Sigmoid colon (tissue), 7 donors: ENCODE results near the gene ETHE1. TPM values are rescaled to one million over a fixed set of nuclear protein-coding genes. Genes with fewer than 3 reads are reported as not detected.

Experiments used
- DNase-seq: peaks from one replicate; pipeline ENCODE4 v3.0.0-alpha.2; 2019
- H3K27ac ChIP-seq, 4 donors: fragments of 200-600 bp; sonication (generic); one replicate each; pipeline ENCODE4 v1.5.1; 2016 to 2019; ENCODE audit warnings: mild to moderate bottlenecking in 1 of 4
- H3K27me3 ChIP-seq, 3 donors: fragments of 200-600 bp; sonication (generic); one replicate each; pipeline ENCODE4 v1.5.1; 2019; ENCODE audit warnings: mild to moderate bottlenecking in 1 of 3
- H3K36me3 ChIP-seq, 4 donors: fragments of 200-600 bp; sonication (generic); one replicate each; pipeline ENCODE4 v1.5.1; 2016 to 2019
- H3K4me1 ChIP-seq, 4 donors: fragments of 200-600 bp; sonication (generic); one replicate each; pipeline ENCODE4 v1.5.1; 2017 to 2019
- H3K4me3 ChIP-seq, 4 donors: fragments of 200-600 bp; sonication (generic); one replicate each; pipeline ENCODE4 v1.5.1; 2017 to 2019; ENCODE audit warnings: mild to moderate bottlenecking in 2 of 4, moderate library complexity in 1 of 4
- H3K9me3 ChIP-seq, 4 donors: fragments of 200-600 bp in 3 of 4; sonication (generic) in 3 of 4; one replicate each; pipeline versions ENCODE4 v1.5.1 to v1.6.1; 2013 to 2019
- EP300 ChIP-seq, 4 donors: sonication (generic); formaldehyde crosslinking; IDR thresholded peaks; one replicate each; pipeline ENCODE4 v1.6.1; 2017; ENCODE audit warnings: antibody characterized with exemption in 4 of 4
- POLR2A ChIP-seq, 2 donors: fragments of 450-650 bp; IDR thresholded peaks; one replicate each; pipeline ENCODE4 v1.6.1; 2016; ENCODE audit warnings: antibody characterized with exemption in 2 of 2, mild to moderate bottlenecking in 2 of 2, moderate library complexity in 2 of 2
- POLR2AphosphoS5 ChIP-seq, 4 donors: sonication (generic); formaldehyde crosslinking; IDR thresholded peaks; one replicate each; pipeline ENCODE4 v1.6.1; 2017; ENCODE audit warnings: antibody characterized with exemption in 4 of 4
- WGBS, 2 donors: extraction: QIAGEN DNeasy Blood & Tissue Kit; methylation state at CpG; one replicate each; pipeline ENCODE4 v1.1.7; 2013; 5-methylcytosine and 5-hydroxymethylcytosine counted together
- intact Hi-C: fragments of 100-400 bp; cut with DNase I; formaldehyde crosslinking; loops from one replicate; pipeline ENCODE4 v1.15.1; 2023
- polyA plus RNA-seq, 3 donors: library from polyadenylated mRNA; stranded (reverse); fragments of 200-250 nt; gene quantifications; one replicate each; pipeline ENCODE4 v1.2.3, GENCODE V29; 2013
- total RNA-seq, 4 donors: library from RNA; depleted of rRNA; stranded (reverse); fragments of >200 nt; gene quantifications; one replicate each; pipeline ENCODE4 v1.1.0, GENCODE V29; 2016
- TF ChIP-seq, protein P1 (sequence below), 4 experiments: fragments of 450-650 bp in 3 of 4; fragments of 200-600 bp in 1 of 4; IDR thresholded peaks; one replicate each; pipeline ENCODE4 v1.5.1; 2016 to 2019; ENCODE audit warnings: antibody characterized with exemption in 4 of 4, mild to moderate bottlenecking in 3 of 4, moderate library complexity in 2 of 4
- donor health status: healthy with polysubstance abuse.
- donor health status: Bipolar disorder and iron deficiency.
- donor health status: healthy.

ETHE1 gene
- total and polyA plus RNA-seq, 7 donors = 40.7 to 575 (median 57.9) TPM

DNA sequence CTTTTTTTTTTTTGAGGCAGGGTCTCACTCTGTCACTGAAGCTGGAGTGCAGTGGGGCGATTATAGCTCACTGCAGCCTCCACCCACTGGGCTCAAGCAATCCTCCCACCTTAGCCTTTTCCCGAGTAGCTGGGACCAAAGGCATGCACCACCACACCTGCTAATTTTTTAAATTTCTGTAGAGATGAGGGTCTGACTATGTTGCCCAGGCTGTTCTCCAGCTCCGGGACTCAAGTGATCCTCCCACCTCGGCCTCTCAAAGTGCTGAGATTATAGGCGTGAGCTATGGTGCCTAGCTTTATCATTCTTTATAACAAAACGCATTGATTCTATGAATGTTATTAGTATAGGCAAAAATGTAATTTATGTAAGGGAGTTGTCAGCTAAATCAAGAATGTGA is 43.7 kb downstream of the ETHE1 start:
- no peak overlapping the region for H3K27ac ChIP-seq

DNA sequence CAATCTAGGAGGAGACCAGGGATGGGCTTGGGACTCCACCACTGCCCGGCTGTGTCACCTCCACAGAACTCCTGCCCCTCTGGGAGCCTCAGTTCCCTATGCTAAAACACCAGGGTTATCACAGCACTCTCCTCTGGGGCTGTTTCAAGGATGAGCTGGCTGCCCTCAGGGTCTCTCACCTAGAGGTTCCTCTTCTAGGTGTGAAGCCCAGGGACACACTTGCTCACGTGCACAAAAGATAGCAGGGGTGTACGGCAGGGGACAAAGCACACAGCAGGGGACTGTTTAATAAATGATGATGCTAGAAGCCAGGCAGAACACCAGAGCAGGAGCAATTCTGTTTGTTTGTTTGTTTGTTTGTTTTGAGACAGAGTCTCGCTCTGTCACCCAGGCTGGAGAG is 44.8 kb downstream of the ETHE1 start:
- Histone ChIP-seq H3K4me3 (no peak overlapping the region), H3K27ac (no peak overlapping the region), H3K36me3 (no peaks in the 10 kb centered on the region), H3K9me3 (no peaks in the 10 kb centered on the region), H3K4me1 (no peaks in the 10 kb centered on the region), H3K27me3 (no peaks in the 10 kb centered on the region)
- DNase-seq = no peak
- intact Hi-C loops = no loop called here
- 89 to 92% methylated on average over 4 of the region's 4 CpGs for WGBS, 2 donors
- TF ChIP-seq, protein P1, sequence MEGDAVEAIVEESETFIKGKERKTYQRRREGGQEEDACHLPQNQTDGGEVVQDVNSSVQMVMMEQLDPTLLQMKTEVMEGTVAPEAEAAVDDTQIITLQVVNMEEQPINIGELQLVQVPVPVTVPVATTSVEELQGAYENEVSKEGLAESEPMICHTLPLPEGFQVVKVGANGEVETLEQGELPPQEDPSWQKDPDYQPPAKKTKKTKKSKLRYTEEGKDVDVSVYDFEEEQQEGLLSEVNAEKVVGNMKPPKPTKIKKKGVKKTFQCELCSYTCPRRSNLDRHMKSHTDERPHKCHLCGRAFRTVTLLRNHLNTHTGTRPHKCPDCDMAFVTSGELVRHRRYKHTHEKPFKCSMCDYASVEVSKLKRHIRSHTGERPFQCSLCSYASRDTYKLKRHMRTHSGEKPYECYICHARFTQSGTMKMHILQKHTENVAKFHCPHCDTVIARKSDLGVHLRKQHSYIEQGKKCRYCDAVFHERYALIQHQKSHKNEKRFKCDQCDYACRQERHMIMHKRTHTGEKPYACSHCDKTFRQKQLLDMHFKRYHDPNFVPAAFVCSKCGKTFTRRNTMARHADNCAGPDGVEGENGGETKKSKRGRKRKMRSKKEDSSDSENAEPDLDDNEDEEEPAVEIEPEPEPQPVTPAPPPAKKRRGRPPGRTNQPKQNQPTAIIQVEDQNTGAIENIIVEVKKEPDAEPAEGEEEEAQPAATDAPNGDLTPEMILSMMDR (IDR thresholded peaks at IDR 0.05) = no peak
- TF ChIP-seq EP300 (IDR thresholded peaks at IDR 0.05) = no peak
- no peak for TF ChIP-seq POLR2A (IDR thresholded peaks at IDR 0.05)
- no peak for TF ChIP-seq POLR2AphosphoS5 (IDR thresholded peaks at IDR 0.05)

More for the DNA sequence above, 43.7 kb downstream of the ETHE1 start:
- Histone ChIP-seq H3K4me1 (no peaks in the 10 kb centered on the region), H3K27me3 (no peaks in the 10 kb centered on the region), H3K4me3 (no peak overlapping the region), H3K9me3 (no peaks in the 10 kb centered on the region), H3K36me3 (no peaks in the 10 kb centered on the region)
- TF ChIP-seq, protein P1 (IDR thresholded peaks at IDR 0.05) = no peak
- TF ChIP-seq POLR2A (IDR thresholded peaks at IDR 0.05) (no peak), EP300 (IDR thresholded peaks at IDR 0.05) (no peak), POLR2AphosphoS5 (IDR thresholded peaks at IDR 0.05) (no peak)
- 94 to 95% methylated on average over 6 of the region's 6 CpGs for WGBS, 2 donors
- DNase-seq = no peak
- intact Hi-C loops = no loop called here

DNA sequence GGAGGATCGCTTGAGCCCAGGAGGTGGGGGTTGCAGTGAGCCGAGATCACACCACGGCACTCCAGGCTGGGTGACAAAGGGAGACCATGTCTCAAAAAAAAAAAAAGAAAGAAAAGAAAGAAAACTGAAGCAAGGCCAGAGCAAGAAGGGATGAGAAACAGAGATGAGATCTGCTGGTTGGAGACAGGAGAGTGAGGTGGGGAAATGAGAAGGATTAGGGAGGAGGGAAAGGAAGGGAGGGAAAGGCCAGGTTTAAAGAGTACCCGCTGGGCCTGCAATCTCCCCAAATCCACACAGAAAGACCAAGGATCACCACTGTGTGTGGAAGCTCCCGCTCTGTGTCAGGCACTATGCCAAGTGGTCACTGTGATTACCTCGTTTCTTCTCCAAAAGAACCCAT is 45.3 kb downstream of the ETHE1 start:
- Histone ChIP-seq H3K9me3 (no peaks in the 10 kb centered on the region), H3K4me1 (no peaks in the 10 kb centered on the region), H3K4me3 (no peak overlapping the region), H3K27me3 (no peaks in the 10 kb centered on the region), H3K36me3 (no peaks in the 10 kb centered on the region), H3K27ac (no peak overlapping the region)
- 89 to 91% methylated on average over 6 of the region's 6 CpGs for WGBS, 2 donors
- TF ChIP-seq POLR2AphosphoS5 (IDR thresholded peaks at IDR 0.05) = no peak
- DNase-seq = no peak
- intact Hi-C loops = no loop called here

DNA sequence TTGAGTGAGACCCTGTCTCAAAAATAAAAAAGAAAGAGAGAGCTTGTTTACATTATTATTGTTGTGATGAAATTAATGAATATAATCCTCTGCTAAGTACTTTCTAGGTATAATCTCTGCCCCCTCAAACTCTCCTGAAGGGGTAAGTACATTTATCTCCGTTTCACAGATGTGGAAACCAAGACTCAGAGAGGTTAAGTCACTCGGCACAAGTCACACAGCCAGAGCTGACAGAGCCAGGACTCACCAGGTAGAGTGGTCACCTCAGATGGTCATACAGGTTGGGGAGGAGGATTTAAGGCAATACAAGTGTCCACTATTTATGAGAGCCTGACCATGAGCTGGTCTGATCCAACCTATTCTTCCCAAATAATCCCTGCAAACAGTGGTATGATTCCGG is 46.4 kb downstream of the ETHE1 start:
- Histone ChIP-seq H3K27me3 (no peaks in the 10 kb centered on the region), H3K9me3 (no peaks in the 10 kb centered on the region), H3K27ac (no peak overlapping the region), H3K36me3 (no peaks in the 10 kb centered on the region), H3K4me3 (no peak overlapping the region), H3K4me1 (peaks cover 0 to 3% (median 0%) of the 10 kb centered on the region in 4 donors)
- intact Hi-C loops = no loop called here
- DNase-seq = no peak
- no peak for TF ChIP-seq POLR2AphosphoS5 (IDR thresholded peaks at IDR 0.05)
- no peak for TF ChIP-seq POLR2A (IDR thresholded peaks at IDR 0.05)
- no peak for TF ChIP-seq EP300 (IDR thresholded peaks at IDR 0.05)
- TF ChIP-seq, protein P1 (IDR thresholded peaks at IDR 0.05) = no peak
- 93 to 96% methylated on average over 3 of the region's 3 CpGs for WGBS, 2 donors

DNA sequence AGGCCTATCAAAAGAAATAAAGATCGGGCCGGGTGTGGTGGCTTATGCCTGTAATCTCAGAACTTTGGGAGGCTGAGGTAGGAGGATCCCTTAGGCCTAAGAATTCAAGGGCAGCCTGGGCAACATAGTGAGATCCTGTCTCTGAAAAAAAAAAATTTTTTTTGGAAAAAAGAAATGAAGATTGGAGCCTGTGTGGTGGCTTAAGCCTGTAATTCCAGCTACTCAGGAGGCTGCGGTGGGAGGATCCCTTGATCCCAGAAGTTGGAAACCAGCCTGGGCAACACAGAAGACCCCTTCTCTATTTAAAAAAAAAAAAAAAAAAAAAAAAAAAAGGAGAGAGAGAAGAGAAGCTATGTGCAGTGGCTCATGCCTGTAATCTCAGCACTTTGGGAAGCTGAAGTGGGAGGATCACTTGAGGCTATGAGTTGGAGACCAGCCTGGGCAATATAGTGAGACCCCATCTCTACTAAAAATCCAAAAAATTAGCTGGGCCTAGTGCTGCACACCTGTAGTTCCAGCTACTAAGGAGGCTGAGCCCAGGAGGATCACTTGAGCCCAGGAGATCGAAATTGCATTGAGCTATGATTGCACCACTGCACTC is 46.9 kb downstream of the ETHE1 start:
- Histone ChIP-seq H3K4me3 (no peak overlapping the region), H3K27ac (no peak overlapping the region), H3K27me3 (no peaks in the 10 kb centered on the region), H3K36me3 (no peaks in the 10 kb centered on the region), H3K4me1 (peaks cover 0 to 5% (median under 1%) of the 10 kb centered on the region in 4 donors), H3K9me3 (no peaks in the 10 kb centered on the region)
- intact Hi-C loops = no loop called here
- no peak for TF ChIP-seq EP300 (IDR thresholded peaks at IDR 0.05)
- no peak for TF ChIP-seq POLR2AphosphoS5 (IDR thresholded peaks at IDR 0.05)
- TF ChIP-seq, protein P1 (IDR thresholded peaks at IDR 0.05) = no peak
- TF ChIP-seq POLR2A (IDR thresholded peaks at IDR 0.05) = no peak
- DNase-seq = no peak
- WGBS, 2 donors = 95 to 96% methylated on average over 4 of the region's 4 CpGs
